Measurements from ENCODE around the gene DYRK1A. TPM values are rescaled to one million over a fixed set of nuclear protein-coding genes. Genes with fewer than 3 reads are reported as not detected.
"Not testable (repeated sequence)": the region's sequence is repeated elsewhere in the genome, so short reads cannot be mapped to it uniquely, and the experiment has no call there.

Gene DYRK1A
- total RNA-seq, 4 donors from 2014 or later: 71.5 to 116 (median 90.9) TPM

DNA sequence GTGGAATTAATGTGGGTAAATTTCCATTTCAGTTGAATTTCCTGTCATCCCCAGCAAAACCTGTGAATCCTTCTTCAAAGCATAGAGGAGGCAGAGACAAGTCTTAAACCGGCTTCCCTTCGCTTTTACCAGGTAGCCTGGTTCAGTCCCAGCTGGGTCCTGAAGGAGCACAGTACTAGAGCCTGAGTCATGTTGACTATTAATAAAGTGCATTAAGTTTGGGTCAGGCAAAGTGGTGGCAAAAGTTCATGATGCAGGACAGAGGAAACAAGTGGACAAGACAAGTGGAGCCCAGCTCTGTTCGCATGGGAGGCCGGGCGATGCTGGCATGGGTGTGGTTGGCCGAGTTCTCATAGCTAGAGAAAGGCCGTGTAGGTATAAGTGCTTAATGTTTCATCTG lies 150.4 kb downstream of the DYRK1A start:
- in situ Hi-C loops (cut with MboI; ENCODE audit: low pct_ligation_motif_present in 1 of 4, low pct_unique_long_range_greater_than_20kb in 1 of 4, low sequenced_read_pairs in 3 of 4) (no loop called here), intact Hi-C loops (cut with DNase I; ENCODE audit: low total_unique reads) (no loop called here)
- Histone ChIP-seq H3K27ac (no peak overlapping the region), H3K36me3 (peaks cover 0 to 18% (median 8%) of the 10 kb centered on the region in 4 donors), H3K4me3 (no peak overlapping the region), H3K27me3 (no peaks in the 10 kb centered on the region), H3K4me1 (no peaks in the 10 kb centered on the region), H3K9me3 (no peaks in the 10 kb centered on the region)
- no peak for DNase-seq
- TF ChIP-seq POLR2A (IDR thresholded peaks at IDR 0.05) (no peak), EP300 (IDR thresholded peaks at IDR 0.05; ENCODE audit: low read depth) (no peak), POLR2AphosphoS5 (IDR thresholded peaks at IDR 0.05) (no peak)
- TF ChIP-seq, protein P1, sequence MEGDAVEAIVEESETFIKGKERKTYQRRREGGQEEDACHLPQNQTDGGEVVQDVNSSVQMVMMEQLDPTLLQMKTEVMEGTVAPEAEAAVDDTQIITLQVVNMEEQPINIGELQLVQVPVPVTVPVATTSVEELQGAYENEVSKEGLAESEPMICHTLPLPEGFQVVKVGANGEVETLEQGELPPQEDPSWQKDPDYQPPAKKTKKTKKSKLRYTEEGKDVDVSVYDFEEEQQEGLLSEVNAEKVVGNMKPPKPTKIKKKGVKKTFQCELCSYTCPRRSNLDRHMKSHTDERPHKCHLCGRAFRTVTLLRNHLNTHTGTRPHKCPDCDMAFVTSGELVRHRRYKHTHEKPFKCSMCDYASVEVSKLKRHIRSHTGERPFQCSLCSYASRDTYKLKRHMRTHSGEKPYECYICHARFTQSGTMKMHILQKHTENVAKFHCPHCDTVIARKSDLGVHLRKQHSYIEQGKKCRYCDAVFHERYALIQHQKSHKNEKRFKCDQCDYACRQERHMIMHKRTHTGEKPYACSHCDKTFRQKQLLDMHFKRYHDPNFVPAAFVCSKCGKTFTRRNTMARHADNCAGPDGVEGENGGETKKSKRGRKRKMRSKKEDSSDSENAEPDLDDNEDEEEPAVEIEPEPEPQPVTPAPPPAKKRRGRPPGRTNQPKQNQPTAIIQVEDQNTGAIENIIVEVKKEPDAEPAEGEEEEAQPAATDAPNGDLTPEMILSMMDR (IDR thresholded peaks at IDR 0.05): no peak
- 95 to 100% methylated on average over 2 to 7 of the region's 7 CpGs for WGBS, 2 donors (ENCODE audit: low coverage in 1 of 2)

DNA sequence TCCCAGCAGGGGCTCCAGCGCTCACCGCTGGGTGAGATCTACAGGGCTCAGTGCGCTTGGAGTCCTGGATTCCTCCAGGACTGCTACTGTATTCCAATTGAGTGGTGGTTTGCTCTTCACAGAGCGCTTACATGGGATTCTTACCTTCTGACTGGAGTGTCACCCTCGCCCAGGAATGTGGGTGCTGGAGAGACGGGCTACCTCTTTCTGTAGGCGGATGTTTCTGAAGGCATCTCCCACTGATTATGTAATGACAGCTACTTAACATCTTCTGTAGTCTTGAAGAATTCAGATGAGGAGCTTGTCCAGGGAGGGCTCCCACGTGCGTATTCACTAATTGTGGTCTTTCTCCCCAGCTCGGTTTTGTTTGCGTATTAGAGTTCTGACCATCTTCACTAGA lies 154.2 kb downstream of the DYRK1A start:
- Histone ChIP-seq H3K4me3 (no peak overlapping the region), H3K4me1 (no peaks in the 10 kb centered on the region), H3K9me3 (no peaks in the 10 kb centered on the region), H3K36me3 (no peaks in the 10 kb centered on the region), H3K27me3 (no peaks in the 10 kb centered on the region), H3K27ac (no peak overlapping the region)
- TF ChIP-seq EP300 (IDR thresholded peaks at IDR 0.05; ENCODE audit: low read depth) (no peak), POLR2A (IDR thresholded peaks at IDR 0.05) (no peak), POLR2AphosphoS5 (IDR thresholded peaks at IDR 0.05) (no peak)
- TF ChIP-seq, protein P1 (IDR thresholded peaks at IDR 0.05): no peak
- 88 to 96% methylated on average over 3 to 11 of the region's 11 CpGs for WGBS, 2 donors (ENCODE audit: low coverage in 1 of 2)
- DNase-seq: no peak
- intact Hi-C loops (cut with DNase I; ENCODE audit: low total_unique reads) (no loop called here), in situ Hi-C loops (cut with MboI; ENCODE audit: low pct_ligation_motif_present in 1 of 4, low pct_unique_long_range_greater_than_20kb in 1 of 4, low sequenced_read_pairs in 3 of 4) (no loop called here)

DNA sequence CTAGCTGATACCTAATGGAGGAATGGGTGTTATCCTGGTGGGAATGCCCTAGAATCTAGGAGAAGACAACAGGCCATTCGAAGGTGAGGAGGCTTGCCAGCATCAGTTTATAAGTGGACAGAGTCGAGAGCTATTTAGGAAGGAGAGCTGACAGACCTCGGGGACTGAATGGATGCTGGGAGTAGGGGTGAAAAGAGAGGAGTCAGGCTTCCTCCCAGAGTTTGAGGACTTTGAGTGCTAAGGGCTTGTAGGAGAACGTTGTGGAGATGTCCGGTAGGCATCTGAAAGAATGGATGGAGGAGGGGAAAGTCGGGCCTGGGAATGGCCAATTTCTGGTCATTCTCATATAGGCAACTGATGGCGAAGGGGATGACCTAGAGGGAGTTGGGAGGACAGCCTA lies 155.1 kb downstream of the DYRK1A start:
- no peaks in the 10 kb centered on the region for H3K27me3 ChIP-seq
- no peak overlapping the region for H3K27ac ChIP-seq
- 79 to 87% methylated on average over 7 of the region's 7 CpGs for WGBS, 2 donors (ENCODE audit: low coverage in 1 of 2)
- H3K36me3 ChIP-seq: no peaks in the 10 kb centered on the region
- DNase-seq: no peak
- H3K4me1 ChIP-seq: no peaks in the 10 kb centered on the region
- no peaks in the 10 kb centered on the region for H3K9me3 ChIP-seq
- intact Hi-C loops (cut with DNase I; ENCODE audit: low total_unique reads) (no loop called here), in situ Hi-C loops (cut with MboI; ENCODE audit: low pct_ligation_motif_present in 1 of 4, low pct_unique_long_range_greater_than_20kb in 1 of 4, low sequenced_read_pairs in 3 of 4) (no loop called here)
- TF ChIP-seq POLR2AphosphoS5 (IDR thresholded peaks at IDR 0.05): no peak
- no peak for TF ChIP-seq POLR2A (IDR thresholded peaks at IDR 0.05)
- TF ChIP-seq, protein P1 (IDR thresholded peaks at IDR 0.05): no peak
- TF ChIP-seq EP300 (IDR thresholded peaks at IDR 0.05; ENCODE audit: low read depth): no peak
- H3K4me3 ChIP-seq: no peak overlapping the region

DNA sequence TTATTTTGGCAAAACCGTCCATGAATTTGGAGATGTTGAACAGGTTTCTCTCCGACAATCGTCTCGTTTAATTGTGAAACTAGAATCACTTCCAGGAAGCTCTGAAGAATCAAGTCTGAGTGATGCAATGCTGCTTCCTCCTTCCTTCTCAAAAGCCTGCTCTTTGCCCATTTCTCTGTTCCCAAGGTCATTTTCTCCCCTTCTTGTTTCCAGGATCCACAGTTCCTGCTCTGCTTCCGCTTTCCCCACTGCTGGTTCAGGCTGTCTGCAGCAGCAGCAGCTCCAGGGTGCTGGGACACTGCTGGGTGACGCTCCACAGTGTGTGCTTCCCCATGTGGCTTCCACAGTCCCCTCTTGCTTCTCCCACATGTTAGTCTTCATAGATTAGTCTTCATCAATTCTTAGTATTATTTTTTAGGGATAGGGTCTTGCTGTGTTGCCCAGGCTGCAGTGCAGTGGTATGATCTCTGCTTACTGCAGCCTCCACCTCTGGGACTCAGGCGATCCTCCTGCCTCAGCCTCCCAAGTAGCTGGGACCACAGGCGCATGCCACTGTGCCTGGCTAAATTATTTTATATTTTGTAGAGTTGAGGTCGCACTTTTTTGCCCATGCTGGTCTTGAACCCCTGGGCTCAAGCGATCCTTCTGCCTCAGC lies 156.2 kb downstream of the DYRK1A start:
- intact Hi-C loops (cut with DNase I; ENCODE audit: low total_unique reads): no loop called here
- TF ChIP-seq POLR2AphosphoS5 (IDR thresholded peaks at IDR 0.05) (no peak), POLR2A (IDR thresholded peaks at IDR 0.05) (no peak), EP300 (IDR thresholded peaks at IDR 0.05; ENCODE audit: low read depth) (no peak)
- TF ChIP-seq, protein P1 (IDR thresholded peaks at IDR 0.05): no peak

DNA sequence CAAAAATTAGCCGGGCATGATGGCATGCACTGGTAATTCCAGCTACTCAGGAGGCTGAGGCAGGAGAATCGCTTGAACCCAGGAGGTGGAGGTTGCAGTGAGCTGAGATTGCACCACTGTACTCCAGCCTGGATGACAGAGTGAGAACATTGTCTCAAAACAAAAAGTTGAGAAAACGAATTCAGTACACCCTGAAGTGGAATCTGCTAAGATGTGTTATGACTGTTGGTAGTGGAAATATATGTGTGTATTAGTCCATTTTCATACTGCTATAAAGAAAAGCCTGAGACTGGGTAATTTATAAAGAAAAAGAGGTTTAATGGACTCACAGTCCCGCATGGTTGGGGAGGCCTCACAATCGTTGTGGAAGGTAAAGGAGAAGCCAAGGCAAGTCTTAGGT lies 158.4 kb downstream of the DYRK1A start:
- intact Hi-C loops (cut with DNase I; ENCODE audit: low total_unique reads); DNase-seq: not testable (repeated sequence)

More for the DNA sequence above, 156.2 kb downstream of the DYRK1A start:
- Histone ChIP-seq H3K9me3 (no peaks in the 10 kb centered on the region), H3K27me3 (no peaks in the 10 kb centered on the region), H3K27ac (no peak overlapping the region), H3K4me3 (no peak overlapping the region), H3K36me3 (no peaks in the 10 kb centered on the region), H3K4me1 (no peaks in the 10 kb centered on the region)
- 89 to 92% methylated on average over 7 to 10 of the region's 10 CpGs for WGBS, 2 donors (ENCODE audit: low coverage in 1 of 2)
- in situ Hi-C loops (cut with MboI; ENCODE audit: low pct_ligation_motif_present in 1 of 4, low pct_unique_long_range_greater_than_20kb in 1 of 4, low sequenced_read_pairs in 3 of 4): no loop called here
- DNase-seq: no peak

More for the DNA sequence above, 158.4 kb downstream of the DYRK1A start:
- in situ Hi-C loops (cut with MboI; ENCODE audit: low pct_ligation_motif_present in 1 of 4, low pct_unique_long_range_greater_than_20kb in 1 of 4, low sequenced_read_pairs in 3 of 4); H3K4me3 ChIP-seq; H3K36me3 ChIP-seq; H3K9me3 ChIP-seq; H3K4me1 ChIP-seq; H3K27me3 ChIP-seq; H3K27ac ChIP-seq: not testable (repeated sequence)
- WGBS, 2 donors (ENCODE audit: low coverage in 1 of 2): 79 to 91% methylated on average over 5 of the region's 5 CpGs

Data from transverse colon (tissue), 4 donors.